Thoracic aorta (tissue), 2 donors: ENCODE measurements around the gene TRIM14. TPM values are rescaled to one million over a fixed set of nuclear protein-coding genes. Genes with fewer than 3 reads are reported as not detected.

ENCODE experiments used
- ATAC-seq: fragments of 150-250 bp; one replicate; pipeline ENCODE4 v1.8.0; 2017; ENCODE audit warnings: low read depth; ENCODE audit not compliant: insufficient number of reproducible peaks, low FRiP score
- DNase-seq: peaks from one replicate; pipeline ENCODE4 v3.0.0-alpha.2; 2020; ENCODE audit warnings: low spot score
- H3K27ac ChIP-seq, 2 donors: fragments of 200-600 bp; sonication (generic); 1 replicate in 1 of 2; 2 replicates in 1 of 2; pipeline ENCODE4 v1.5.1; 2016; ENCODE audit warnings: mild to moderate bottlenecking in 2 of 2, moderate library complexity in 2 of 2
- H3K27me3 ChIP-seq: fragments of 200-600 bp; sonication (generic); replicated peaks from 2 replicates; pipeline ENCODE4 v1.6.0; 2016; ENCODE audit warnings: mild to moderate bottlenecking; ENCODE audit not compliant: insufficient read depth
- H3K36me3 ChIP-seq: fragments of 200-600 bp; sonication (generic); one replicate; pipeline ENCODE4 v1.5.1; 2016
- H3K4me1 ChIP-seq, 2 donors: fragments of 200-600 bp; sonication (generic); 1 replicate in 1 of 2; 2 replicates in 1 of 2; pipeline versions ENCODE4 v1.5.1 to v1.6.0; 2016; ENCODE audit warnings: low read depth in 2 of 2, mild to moderate bottlenecking in 1 of 2; ENCODE audit not compliant: control insufficient read depth in 1 of 2
- H3K4me3 ChIP-seq: fragments of 200-600 bp; sonication (generic); 2 replicates; pipeline ENCODE4 v1.5.1; 2016; ENCODE audit warnings: mild to moderate bottlenecking
- H3K9me3 ChIP-seq: fragments of 200-600 bp; sonication (generic); 2 replicates; pipeline ENCODE4 v1.5.1; 2016
- CTCF ChIP-seq: fragments of 200-600 bp; sonication (generic); IDR thresholded peaks from one replicate; pipeline ENCODE4 v1.5.1; 2019; ENCODE audit warnings: antibody characterized with exemption
- total RNA-seq, 2 donors: library from RNA; depleted of rRNA; stranded (reverse); fragments of >200 nt; gene quantifications; one replicate each; pipeline versions ENCODE4 v1.1.0 to v1.2.3, GENCODE V29; 2016

The TRIM14 gene
- total RNA-seq, 2 donors from 2014 or later = 5.9 to 22.5 TPM

DNA sequence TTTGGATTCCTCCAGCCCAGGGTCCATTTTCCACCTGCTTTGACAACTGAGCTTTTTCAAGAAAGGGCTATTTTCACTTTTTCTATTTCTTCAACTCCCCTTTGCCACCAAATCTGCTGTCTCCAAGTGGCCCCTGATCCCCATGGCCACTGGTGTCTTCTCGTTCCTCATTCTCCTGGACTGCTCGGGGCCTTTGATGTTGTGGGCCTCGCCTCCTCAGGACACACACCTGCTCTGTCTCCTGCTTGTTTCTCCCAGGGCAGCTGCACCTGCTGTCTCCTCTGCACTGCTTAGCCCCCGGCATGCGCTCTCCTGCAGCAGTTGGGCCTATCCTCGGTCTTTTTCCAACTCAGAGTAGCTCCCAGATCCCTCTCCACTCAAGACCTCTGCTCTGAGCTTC, 78.8 kb downstream of the TRIM14 start:
- DNase-seq = no peak

DNA sequence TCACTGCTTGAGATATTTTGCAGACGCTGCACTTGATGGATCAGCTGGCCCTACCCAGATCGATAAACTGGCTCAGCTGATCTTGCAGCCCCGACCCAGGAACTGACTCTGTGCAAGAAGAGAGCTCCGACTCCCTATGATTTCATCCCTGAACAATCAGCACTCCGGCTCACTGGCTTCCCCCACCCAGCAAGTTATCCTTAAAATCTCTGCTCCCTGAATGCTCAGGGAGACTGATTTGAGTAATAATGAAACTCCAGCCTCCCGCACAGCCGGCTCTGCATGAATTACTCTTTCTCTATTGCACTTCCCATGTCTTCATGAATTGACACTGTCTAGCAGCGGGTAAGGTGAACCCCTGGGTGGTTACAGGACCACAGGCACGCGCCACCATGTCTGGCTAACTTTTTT, 79.4 kb downstream of the TRIM14 start:
- no peak overlapping the region for H3K4me3 ChIP-seq
- DNase-seq (no peak), ATAC-seq (no peak)
- H3K27me3 ChIP-seq = no peaks in the 10 kb centered on the region
- H3K27ac ChIP-seq = no peak overlapping the region
- TF ChIP-seq CTCF = no peak
- H3K36me3 ChIP-seq = no peaks in the 10 kb centered on the region
- H3K4me1 ChIP-seq = peaks cover 15 to 26% of the 10 kb centered on the region in 2 donors
- H3K9me3 ChIP-seq = no peaks in the 10 kb centered on the region

More for the DNA sequence above, 78.8 kb downstream of the TRIM14 start:
- Histone ChIP-seq H3K4me1 (peaks cover 15 to 20% of the 10 kb centered on the region in 2 donors), H3K27me3 (no peaks in the 10 kb centered on the region), H3K9me3 (no peaks in the 10 kb centered on the region), H3K4me3 (no peak overlapping the region), H3K27ac (no peak overlapping the region), H3K36me3 (no peaks in the 10 kb centered on the region)
- no peak for ATAC-seq
- TF ChIP-seq CTCF = no peak

- DNase-seq = no peak
- no peaks in the 10 kb centered on the region for H3K9me3 ChIP-seq
- H3K36me3 ChIP-seq = no peaks in the 10 kb centered on the region
- H3K4me3 ChIP-seq = no peak overlapping the region
- H3K4me1 ChIP-seq = peaks cover 15 to 30% of the 10 kb centered on the region in 2 donors
- no peak overlapping the region for H3K27ac ChIP-seq
- ATAC-seq = no peak
- TF ChIP-seq CTCF = no peak
- no peaks in the 10 kb centered on the region for H3K27me3 ChIP-seq
These were observed 80.1 kb downstream of the TRIM14 start for GRCh38 chr9:98038958-98039357.

DNA sequence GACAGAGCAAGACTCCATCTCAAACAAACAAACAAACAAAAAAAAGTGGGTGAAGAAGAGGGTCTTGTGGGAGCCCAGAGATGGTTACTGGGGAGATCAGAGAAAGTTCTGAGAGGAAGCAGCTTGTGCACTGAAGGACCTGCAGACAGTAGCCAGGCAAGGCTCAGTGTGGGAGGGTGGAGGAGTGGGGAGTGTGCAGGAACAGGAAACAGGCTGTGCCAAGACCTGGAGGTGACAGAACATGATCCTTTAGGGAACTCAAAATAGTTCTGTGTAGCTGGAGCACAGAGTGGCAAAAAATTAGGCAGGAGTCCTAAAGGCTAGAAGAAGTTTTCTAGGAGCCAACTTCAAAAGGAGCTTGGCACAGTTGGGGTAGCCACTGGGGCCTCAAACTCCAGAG, 81.7 kb downstream of the TRIM14 start:
- Histone ChIP-seq H3K36me3 (no peaks in the 10 kb centered on the region), H3K4me3 (no peak overlapping the region), H3K9me3 (no peaks in the 10 kb centered on the region), H3K27ac (peak overlapping the region; percentile 79 to 88), H3K4me1 (peaks cover 15 to 30% of the 10 kb centered on the region in 2 donors), H3K27me3 (no peaks in the 10 kb centered on the region)
- DNase-seq (no peak), ATAC-seq (no peak)
- no peak for TF ChIP-seq CTCF

DNA sequence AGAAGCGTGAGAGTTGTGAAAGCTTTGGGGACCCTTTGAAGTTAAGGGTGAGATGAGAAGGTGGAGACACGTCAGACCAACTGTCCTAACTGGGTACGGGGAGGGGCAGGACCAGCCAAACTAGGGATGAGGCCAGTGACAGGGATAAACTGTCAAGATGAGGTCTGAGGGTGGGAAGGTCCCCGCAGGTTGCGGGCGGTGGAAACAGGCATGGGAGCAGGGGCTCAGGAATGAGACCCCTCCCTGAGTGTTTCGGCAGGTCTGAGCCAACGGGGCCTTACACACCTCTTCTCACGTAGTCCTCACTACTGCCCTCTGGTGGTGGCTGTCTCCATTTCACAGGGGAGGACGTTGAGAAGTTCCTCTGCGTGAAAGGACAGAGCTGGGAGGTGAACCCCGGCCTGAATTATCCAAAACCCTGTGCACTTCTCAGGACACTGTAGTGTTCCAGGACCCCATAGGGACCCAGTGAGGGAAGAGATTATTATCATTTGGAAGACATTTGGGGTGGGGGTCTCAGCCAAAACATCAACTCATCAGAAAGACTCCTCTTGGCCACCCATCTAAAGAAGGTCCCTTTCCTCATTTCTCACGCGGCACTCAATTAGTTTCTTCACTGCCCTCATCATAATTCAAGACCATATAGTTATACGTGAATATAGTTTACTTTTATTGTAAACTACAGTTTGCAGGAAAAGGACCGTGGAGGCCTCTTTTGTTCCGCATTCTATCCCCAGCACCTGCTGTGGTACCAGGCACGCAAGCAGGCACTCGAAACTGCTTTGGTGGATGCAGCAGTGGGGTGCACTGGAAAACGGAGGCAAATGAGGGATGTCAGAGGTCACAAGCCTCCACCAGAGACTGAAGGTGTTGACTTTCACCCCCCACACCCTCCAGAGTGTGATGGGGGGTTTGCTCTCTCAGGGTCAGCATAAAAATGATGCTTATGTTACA, 84.2 kb downstream of the TRIM14 start:
- H3K9me3 ChIP-seq = no peaks in the 10 kb centered on the region
- peak overlapping the region; percentile 34 for H3K4me3 ChIP-seq
- peak; percentile 59 for DNase-seq
- H3K27ac ChIP-seq = peak overlapping the region; percentile 81 to 88
- H3K27me3 ChIP-seq = no peaks in the 10 kb centered on the region
- ATAC-seq = peak; percentile 56
- H3K36me3 ChIP-seq = no peaks in the 10 kb centered on the region
- H3K4me1 ChIP-seq = peaks cover 15 to 30% of the 10 kb centered on the region in 2 donors
- peak; percentile 82 for TF ChIP-seq CTCF
